ENCODE data around the gene CENPX.

The CENPX gene

GRCh38 chr17:82021900-82022309 is 773 bp downstream of the CENPX start:
- no peak for DNase-seq

DNA sequence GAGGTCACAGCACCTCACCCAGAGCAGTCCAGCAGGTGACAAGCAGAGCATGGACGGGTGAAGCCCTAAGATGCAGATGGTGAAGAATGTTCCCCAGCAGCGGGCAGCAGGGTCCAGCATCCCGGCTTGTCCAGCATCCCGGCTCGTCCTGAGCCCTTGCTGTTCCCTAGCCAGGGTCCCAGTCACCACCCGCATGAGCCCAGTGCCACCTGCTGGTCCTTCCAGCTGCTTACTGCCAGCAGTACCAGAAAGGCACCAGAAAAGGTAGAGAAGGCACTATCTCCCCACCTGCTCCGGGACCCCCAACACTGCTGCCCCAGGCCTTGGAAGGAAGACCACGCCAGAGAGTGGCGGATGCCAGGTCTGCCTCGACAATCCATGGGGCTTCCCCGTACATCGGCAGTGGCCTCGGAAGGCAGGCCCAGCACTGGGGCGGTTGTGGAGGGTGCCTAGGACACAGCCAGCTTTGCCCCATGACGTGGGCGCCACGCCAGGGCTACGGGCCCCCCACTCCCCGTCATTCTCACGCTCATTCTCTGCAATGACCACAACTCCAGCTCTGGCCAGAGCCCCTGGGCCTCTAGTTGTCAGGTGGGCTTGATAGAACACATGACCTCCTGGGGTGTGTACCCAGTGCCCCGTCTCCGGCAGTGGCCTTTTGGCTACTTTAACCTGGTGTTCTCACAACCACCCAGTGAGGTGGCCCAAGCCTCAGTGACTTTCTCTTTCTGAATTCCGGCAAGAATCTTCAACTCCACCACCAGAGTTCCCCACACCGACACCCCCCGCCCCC is 1.4 kb downstream of the CENPX start:
- DNase-seq = peak; percentile 61 to 83

- DNase-seq = no peak
Observed at GRCh38 chr17:82020572-82021106, 2.0 kb downstream of the CENPX start.

DNA sequence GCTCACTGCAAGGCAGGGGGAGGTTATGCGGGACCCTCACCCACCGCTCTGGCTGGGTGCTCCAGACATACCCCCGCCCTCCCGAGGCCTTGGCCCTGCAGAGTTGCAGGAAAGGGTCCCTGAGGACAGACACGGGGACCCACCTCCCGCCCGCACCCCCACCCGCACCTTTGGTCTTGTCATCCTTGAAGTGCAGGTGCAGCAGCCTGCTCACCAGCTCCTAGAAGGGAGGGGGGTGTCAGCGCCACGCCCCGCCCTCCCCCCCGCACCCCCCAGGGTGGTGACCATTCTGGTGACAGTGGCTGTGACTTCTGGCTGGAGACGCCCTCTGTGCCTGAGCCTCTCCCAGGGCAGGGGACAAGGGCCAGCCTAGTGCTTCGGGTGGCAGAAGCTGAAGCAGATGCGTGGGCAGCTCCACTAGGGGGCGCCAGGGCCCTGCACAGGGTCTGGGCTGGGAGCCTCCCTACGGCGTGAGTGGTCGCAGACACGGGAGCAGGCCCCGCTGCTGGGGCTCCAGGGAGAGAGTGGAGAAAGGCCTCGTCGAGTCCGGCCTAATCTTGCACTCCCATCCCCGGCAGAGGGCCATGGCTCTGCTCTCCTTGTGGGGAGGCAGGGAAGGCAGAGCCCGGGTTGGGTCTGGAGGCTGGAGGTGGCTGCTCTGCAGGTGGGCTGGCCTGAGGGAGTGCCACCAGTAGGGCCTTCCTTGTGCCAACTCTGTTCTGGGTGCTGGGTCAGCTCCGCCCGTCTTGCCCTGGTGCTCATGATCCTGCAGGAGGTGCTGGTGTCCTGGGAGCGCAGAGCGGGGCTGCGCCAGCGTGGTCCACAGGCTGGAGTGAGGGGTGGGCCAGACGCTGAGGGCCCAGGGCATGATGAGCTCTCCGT is 2.7 kb downstream of the CENPX start:
- peak in 1 of 2 experiments; percentile 19 for DNase-seq

DNA sequence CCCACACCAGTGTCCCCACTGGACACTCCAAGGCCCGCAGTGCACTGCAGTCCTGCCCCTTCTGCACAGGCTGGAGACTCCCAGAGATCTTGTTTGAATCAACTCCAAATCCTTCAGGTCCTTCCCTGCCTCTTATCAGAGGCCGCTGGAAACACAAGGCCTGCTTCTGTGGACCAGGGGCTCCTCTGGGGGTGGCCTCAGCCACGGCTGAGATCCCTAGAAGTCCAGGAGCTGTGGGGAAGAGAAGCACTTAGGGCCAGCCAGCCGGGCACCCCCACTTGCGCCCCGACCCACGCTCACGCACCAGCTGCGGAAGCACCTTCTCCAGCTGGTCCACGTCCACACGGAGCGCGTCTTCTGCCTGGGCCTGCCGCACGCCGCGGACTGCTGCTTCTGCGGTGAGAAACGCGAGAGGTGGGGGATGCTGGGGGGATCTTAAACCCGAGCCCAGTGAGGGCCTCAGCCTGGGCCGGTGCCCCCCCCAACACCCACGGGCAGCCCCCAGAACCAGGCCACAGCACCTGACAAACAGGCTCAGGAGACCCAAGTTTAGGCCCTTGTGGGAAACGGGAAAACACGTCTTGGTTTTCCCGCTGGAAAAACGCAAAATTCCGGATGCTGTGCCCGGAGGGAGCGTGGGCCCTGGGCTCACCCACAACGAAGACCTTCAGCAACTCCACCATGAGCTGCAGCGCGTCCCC is 3.5 kb downstream of the CENPX start:
- no peak for DNase-seq

GRCh38 chr17:82018152-82018988 is 4.3 kb downstream of the CENPX start:
- no peak for DNase-seq

DNA sequence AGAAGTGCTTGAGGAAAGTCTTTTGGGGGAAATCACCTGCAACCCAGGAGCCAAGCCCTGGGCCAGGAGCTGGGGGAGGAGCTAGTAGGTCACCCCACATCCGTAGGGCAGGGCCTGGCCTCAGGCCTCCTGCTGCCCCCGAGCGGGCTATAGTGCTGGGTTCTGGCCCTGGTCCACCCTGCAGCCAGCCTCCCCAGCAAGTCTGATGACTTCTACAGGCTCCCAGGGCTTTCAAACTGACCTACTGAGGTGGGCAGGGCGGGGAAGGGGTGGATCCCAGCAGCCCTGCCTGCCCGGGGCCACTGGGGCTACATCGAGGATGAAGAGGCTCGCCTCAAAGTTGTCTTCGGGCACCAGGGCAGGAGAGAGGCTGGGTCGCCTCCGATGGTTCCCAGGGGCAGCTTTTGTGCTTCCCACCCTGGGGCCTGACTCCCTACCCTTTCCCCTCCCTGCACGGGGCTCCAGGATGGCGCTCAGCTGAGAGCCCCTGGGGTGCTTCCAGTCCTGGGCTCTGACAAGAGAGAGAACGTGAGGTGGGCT is 5.0 kb downstream of the CENPX start:
- no peak for DNase-seq

DNA sequence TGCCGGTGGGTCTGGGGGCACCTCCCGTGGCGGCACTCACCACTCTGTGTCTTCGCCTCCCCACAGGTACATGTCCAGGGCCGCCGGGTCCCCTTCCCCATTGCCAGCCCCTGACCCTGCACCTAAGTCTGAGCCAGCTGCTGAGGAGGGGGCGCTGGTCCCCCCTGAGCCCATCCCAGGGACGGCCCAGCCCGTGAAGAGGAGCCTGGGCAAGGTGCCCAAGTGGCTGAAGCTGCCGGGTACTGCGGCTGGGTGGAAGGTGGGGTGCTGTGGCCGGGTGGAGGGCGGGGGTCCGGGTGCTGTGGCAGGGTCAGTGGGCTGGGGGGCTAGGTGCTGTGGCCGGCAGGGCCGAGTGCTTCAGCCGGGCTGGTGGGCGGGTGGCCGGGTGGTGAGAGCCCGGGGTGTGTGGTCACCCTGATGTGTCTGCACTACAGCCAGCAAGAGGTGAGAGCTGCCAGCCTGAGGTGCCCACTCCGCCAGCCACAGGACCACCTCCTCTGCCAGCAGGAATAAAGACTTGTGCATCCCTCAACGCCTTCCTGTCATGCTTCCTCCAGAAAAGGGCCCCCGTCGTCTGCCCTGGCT is 5.7 kb downstream of the CENPX start:
- no peak for DNase-seq

DNA sequence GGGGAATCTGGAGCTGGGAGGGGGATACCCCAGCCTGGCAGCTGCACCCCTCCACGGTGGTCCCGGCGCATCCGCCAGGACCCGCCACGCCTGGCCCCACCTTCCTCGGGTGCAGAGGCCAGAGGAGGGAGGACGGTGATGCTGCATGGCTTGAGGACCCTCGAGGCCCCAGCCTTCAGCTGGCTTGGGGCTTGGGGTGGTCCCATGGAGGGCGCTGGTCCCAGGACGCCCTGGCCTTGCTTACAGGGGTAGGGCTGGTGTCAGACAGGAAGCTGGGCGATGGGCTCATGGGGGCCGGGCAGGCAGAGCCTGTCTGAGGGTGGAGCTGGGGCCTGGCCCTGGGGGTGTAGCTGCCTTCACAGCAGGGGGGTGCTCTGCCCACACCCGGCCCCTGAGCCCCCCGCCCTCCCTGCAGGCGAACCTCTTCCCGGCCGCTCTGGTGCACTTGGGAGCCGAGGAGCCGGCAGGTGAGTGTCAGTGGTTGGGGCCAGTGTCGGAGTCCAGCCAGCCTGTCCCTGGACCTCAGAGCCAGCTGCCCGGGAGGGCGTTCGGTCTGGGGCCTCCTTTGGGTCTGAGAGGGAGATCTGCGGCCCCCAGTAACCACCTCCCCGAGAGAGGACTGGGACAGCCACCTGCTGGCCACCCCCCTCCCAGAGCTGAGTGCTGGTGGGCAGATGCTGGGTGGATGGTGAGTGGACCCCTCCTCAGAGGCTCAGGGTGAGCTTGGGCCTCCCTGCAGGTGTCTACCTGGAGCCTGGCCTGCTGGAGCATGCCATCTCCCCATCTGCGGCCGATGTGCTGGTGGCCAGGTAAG is 6.4 kb downstream of the CENPX start:
- no peak for DNase-seq

- DNase-seq = no peak
Observed at GRCh38 chr17:82015311-82015971, 7.2 kb downstream of the CENPX start.

GRCh38 chr17:82014971-82015310 is 7.7 kb downstream of the CENPX start:
- DNase-seq = no peak

DNA sequence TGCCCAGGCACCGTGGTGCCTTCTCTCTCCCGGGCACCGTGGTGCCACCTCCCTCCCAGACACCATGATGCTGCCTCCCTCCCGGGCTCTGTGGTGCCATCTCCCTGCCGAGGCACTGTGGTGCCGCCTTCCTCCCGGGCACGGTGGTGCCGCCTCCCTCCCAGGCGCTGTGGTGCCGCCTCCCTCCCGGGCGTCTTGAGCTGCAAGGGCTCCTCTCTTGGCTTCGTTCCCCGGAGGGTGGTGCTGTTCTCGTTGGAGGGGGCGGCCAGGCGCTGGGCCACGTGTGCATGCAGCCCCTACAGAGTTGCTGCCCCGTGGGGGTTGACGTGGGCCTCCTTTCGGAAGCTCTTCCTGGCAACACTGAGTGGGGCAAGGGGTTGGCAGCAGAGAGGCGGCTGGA is 8.2 kb downstream of the CENPX start:
- no peak for DNase-seq

DNA sequence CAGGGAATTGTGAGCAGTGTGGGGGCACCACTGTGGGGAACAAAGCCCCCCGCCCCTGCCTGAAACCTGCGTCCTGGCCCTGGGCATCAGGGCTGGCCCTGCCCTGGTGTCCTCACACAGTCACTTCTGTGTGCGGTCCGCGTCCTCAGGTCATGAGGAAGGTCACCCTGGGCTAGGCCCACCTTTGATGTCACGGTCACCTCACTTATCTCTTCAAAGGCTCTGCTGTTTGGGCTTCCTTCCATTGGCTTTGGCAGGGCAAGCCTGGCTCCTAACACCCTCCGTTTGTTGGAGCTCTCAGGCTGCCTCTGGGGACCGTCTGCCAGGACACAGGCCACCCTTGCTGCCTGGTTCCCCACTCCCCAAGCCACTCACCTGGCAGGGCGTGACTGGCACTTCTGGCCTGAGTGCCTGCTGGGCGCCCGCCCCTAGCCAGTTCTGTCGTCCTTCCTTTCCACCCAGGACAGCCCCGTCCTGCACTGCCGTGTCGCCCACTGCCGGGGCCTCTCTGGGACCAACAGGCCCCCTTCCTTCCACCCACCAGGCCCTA is 8.8 kb downstream of the CENPX start:
- no peak for DNase-seq

DNA sequence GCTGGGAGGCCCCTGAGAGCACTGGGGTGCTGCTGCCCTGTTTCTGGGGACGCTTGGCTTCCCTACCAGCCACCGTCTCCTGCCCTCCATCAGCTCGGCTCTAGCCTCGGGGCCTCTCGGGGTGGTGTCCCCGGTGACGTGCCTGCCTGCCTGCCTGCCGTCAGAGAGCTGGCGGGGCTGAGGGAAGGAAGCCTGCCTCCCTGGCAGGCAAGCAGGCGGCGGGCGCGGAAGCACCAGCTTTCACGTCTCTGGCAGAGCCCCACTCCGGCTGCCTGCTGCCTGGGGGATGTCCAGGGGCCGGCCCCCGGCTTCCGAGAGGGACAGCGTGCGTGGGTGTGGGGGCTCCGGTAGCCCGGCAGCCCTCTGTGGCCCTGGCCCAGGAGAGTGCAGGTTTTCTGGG is 9.3 kb downstream of the CENPX start:
- DNase-seq = no peak

GRCh38 chr17:82012640-82013295 is 9.9 kb downstream of the CENPX start:
- no peak for DNase-seq

- no peak for DNase-seq
Observed at GRCh38 chr17:82012261-82012639, 10.4 kb downstream of the CENPX start.

GRCh38 chr17:82011617-82012187 is 11.0 kb downstream of the CENPX start:
- DNase-seq = no peak

DNA sequence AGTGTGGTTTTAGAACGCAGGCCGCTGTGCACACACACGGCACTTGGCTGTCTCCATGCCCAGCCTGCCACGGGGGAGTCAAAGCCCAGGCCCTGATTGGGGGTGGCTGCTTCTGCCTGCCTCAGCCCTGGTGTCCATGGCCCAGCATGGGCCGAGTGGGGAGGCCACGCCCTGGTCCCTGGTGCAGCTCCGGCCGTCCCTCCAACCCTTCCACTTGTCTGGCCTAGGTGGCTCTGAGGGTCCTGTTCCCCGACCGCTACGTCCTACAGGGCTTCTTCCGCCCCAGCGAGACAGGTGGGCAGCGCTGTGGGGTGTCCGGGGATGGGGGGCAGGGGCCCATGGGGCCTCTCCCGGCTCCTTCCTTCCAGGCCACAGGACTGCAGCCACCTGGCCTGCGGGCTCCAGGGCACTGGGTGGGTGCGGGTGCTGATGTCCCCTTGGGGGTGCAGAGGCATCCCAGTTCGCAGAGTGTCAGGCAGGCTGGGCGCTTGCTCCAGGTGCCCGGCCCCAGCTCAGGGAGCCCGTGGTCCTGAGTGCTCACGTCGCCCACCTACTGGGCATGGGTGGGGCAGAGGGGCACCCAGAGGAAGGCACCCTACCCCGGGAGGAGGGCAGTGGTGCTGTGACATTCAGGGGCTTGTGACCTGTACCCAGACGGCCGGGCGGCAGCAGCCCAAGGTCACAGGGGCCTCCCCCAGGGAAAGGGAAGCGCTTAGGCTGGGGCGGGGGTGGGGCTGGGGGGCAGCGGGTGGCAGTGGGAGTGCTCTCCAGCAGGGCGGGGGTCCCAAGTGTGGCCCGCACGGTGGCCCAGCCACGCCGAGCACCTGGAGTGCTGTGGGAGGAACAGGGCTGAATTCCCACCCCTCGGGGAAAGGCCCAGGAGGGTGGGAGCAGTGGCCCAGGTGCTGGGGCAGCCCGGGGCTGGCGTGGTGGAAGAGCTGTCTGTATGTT is 11.8 kb downstream of the CENPX start:
- no peak for DNase-seq

Data from SW 1271 (cell line).